Neural cell (in vitro differentiated cells): ENCODE data around the gene THOC2. TPM values are rescaled to one million over a fixed set of nuclear protein-coding genes. Genes with fewer than 3 reads are reported as not detected.
"Not testable (repeated sequence)": the region's sequence is repeated elsewhere in the genome, so short reads cannot be mapped to it uniquely, and the experiment has no call there.

Experiments used
- H2AFZ ChIP-seq: fragments of 200-600, 300-800 bp; sonication (generic), shearing (Covaris generic); 2 replicates; pipeline ENCODE4 v1.6.0; 2014; ENCODE audit warnings: low read depth, mild to moderate bottlenecking, antibody characterized with exemption, low read length, moderate library complexity
- H3F3A ChIP-seq: fragments of 200-600 bp; shearing (Covaris generic); 2 replicates; pipeline ENCODE4 v1.6.1; 2016; ENCODE audit warnings: mild to moderate bottlenecking, moderate library complexity, mixed read lengths, antibody characterized with exemption, low read length; ENCODE audit not compliant: insufficient read depth, poor library complexity, severe bottlenecking
- H3K27ac ChIP-seq: fragments of 200-600, 300-800 bp; sonication (generic), shearing (Covaris generic); 2 replicates; pipeline ENCODE4 v1.5.1; 2014; ENCODE audit warnings: mild to moderate bottlenecking, low read length, moderate library complexity
- H3K27me3 ChIP-seq: fragments of 300-800, 200-600 bp; sonication (generic), shearing (Covaris generic); 2 replicates; pipeline ENCODE4 v1.6.0; 2014; ENCODE audit warnings: mild to moderate bottlenecking, low read depth, low read length, moderate library complexity; ENCODE audit not compliant: insufficient read depth
- H3K36me3 ChIP-seq: fragments of 300-800, 200-600 bp; sonication (generic), shearing (Covaris generic); 2 replicates; pipeline ENCODE4 v1.5.1; 2014; ENCODE audit warnings: mild to moderate bottlenecking, antibody characterized with exemption, low read length, moderate library complexity; ENCODE audit not compliant: insufficient read depth
- H3K4me2 ChIP-seq: fragments of 300-800, 200-600 bp; sonication (generic), shearing (Covaris generic); 2 replicates; pipeline ENCODE4 v1.6.0; 2014; ENCODE audit warnings: mild to moderate bottlenecking, low read length
- H3K4me3 ChIP-seq: fragments of 300-800, 200-600 bp; sonication (generic), shearing (Covaris generic); 2 replicates; pipeline ENCODE4 v1.5.1; 2014; ENCODE audit warnings: mild to moderate bottlenecking, low read length, moderate library complexity
- H3K79me2 ChIP-seq: fragments of 200-600 bp; shearing (Covaris generic); replicated peaks from 2 replicates; pipeline ENCODE4 v1.6.0; 2014; ENCODE audit warnings: mild to moderate bottlenecking, low read length, moderate library complexity; ENCODE audit not compliant: insufficient read depth
- H3K9ac ChIP-seq: fragments of 300-800, 200-600 bp; sonication (generic), shearing (Covaris generic); 2 replicates; pipeline ENCODE4 v1.6.1; 2016; ENCODE audit warnings: mild to moderate bottlenecking, low read length, mixed read lengths
- H3K9me2 ChIP-seq: fragments of 200-600 bp; shearing (Covaris generic); 2 replicates; pipeline ENCODE4 v1.6.1; 2016; ENCODE audit warnings: mild to moderate bottlenecking, low read length, mixed read lengths; ENCODE audit not compliant: insufficient read depth
- H3K9me3 ChIP-seq: fragments of 200-600, 300-800 bp; sonication (generic), shearing (Covaris generic); 2 replicates; pipeline ENCODE4 v1.6.1; 2016; ENCODE audit warnings: mild to moderate bottlenecking, mixed run types, low read length, moderate library complexity, mixed read lengths
- H4K20me1 ChIP-seq: fragments of 200-600 bp; shearing (Covaris generic); 2 replicates; pipeline ENCODE4 v1.6.1; 2016; ENCODE audit warnings: mild to moderate bottlenecking, mixed run types; ENCODE audit not compliant: insufficient read depth
- EP300 ChIP-seq: fragments of 450-650 bp; conservative IDR thresholded peaks from 2 replicates; pipeline ENCODE4 v1.6.1; 2014; ENCODE audit warnings: antibody characterized with exemption, mild to moderate bottlenecking, moderate library complexity; ENCODE audit not compliant: poor library complexity, severe bottlenecking
- EZH2 ChIP-seq: fragments of 200-600, 300-800 bp; shearing (Covaris generic), sonication (generic); IDR thresholded peaks from 2 replicates; pipeline ENCODE4 v1.6.1; 2014; ENCODE audit warnings: antibody characterized with exemption, low read length, borderline replicate concordance, mild to moderate bottlenecking; ENCODE audit not compliant: insufficient read depth, poor library complexity, severe bottlenecking
- MXI1 ChIP-seq: fragments of 450-650 bp; conservative IDR thresholded peaks from 2 replicates; pipeline ENCODE4 v1.6.1; 2014; ENCODE audit warnings: antibody characterized with exemption, mild to moderate bottlenecking; ENCODE audit not compliant: poor library complexity, severe bottlenecking
- POLR2AphosphoS5 ChIP-seq: IDR thresholded peaks from 2 replicates; pipeline ENCODE4 v1.6.1; 2012
- RAD21 ChIP-seq: fragments of 450-650 bp; conservative IDR thresholded peaks from 2 replicates; pipeline ENCODE4 v1.6.1; 2014; ENCODE audit warnings: antibody characterized with exemption, mild to moderate bottlenecking, moderate library complexity
- SMC3 ChIP-seq: fragments of 450-650 bp; conservative IDR thresholded peaks from 2 replicates; pipeline ENCODE4 v1.6.1; 2014; ENCODE audit warnings: antibody characterized with exemption, mild to moderate bottlenecking, moderate library complexity; ENCODE audit not compliant: poor library complexity
- TAF1 ChIP-seq: IDR thresholded peaks from 2 replicates; pipeline ENCODE4 v1.6.1; 2012; ENCODE audit warnings: low read depth
- polyA plus RNA-seq: library from polyadenylated mRNA; depleted of rRNA; stranded (reverse); fragments of >200 nt; gene quantifications from 2 replicates; pipeline ENCODE4 v1.2.3, GENCODE V29; 2014
- TF ChIP-seq, protein P1 (sequence below): fragments of 450-650 bp; IDR thresholded peaks from 2 replicates; pipeline ENCODE4 v1.5.1; 2014; ENCODE audit warnings: antibody characterized with exemption, mild to moderate bottlenecking, moderate library complexity; ENCODE audit not compliant: poor library complexity, severe bottlenecking
- TF ChIP-seq, protein P2 (sequence below): IDR thresholded peaks from 2 replicates; pipeline ENCODE4 v1.6.1; 2012; ENCODE audit warnings: borderline replicate concordance

THOC2 gene
- polyA plus RNA-seq, 1 donor from 2014 or later, result 95.4 TPM

- no peak overlapping the region for H2AFZ ChIP-seq
- TF ChIP-seq MXI1 (no peak), EZH2 (no peak), RAD21 (no peak), TAF1 (no peak), SMC3 (no peak), EP300 (no peak), POLR2AphosphoS5 (no peak)
- TF ChIP-seq, protein P1, sequence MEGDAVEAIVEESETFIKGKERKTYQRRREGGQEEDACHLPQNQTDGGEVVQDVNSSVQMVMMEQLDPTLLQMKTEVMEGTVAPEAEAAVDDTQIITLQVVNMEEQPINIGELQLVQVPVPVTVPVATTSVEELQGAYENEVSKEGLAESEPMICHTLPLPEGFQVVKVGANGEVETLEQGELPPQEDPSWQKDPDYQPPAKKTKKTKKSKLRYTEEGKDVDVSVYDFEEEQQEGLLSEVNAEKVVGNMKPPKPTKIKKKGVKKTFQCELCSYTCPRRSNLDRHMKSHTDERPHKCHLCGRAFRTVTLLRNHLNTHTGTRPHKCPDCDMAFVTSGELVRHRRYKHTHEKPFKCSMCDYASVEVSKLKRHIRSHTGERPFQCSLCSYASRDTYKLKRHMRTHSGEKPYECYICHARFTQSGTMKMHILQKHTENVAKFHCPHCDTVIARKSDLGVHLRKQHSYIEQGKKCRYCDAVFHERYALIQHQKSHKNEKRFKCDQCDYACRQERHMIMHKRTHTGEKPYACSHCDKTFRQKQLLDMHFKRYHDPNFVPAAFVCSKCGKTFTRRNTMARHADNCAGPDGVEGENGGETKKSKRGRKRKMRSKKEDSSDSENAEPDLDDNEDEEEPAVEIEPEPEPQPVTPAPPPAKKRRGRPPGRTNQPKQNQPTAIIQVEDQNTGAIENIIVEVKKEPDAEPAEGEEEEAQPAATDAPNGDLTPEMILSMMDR, result no peak
- TF ChIP-seq, protein P2, sequence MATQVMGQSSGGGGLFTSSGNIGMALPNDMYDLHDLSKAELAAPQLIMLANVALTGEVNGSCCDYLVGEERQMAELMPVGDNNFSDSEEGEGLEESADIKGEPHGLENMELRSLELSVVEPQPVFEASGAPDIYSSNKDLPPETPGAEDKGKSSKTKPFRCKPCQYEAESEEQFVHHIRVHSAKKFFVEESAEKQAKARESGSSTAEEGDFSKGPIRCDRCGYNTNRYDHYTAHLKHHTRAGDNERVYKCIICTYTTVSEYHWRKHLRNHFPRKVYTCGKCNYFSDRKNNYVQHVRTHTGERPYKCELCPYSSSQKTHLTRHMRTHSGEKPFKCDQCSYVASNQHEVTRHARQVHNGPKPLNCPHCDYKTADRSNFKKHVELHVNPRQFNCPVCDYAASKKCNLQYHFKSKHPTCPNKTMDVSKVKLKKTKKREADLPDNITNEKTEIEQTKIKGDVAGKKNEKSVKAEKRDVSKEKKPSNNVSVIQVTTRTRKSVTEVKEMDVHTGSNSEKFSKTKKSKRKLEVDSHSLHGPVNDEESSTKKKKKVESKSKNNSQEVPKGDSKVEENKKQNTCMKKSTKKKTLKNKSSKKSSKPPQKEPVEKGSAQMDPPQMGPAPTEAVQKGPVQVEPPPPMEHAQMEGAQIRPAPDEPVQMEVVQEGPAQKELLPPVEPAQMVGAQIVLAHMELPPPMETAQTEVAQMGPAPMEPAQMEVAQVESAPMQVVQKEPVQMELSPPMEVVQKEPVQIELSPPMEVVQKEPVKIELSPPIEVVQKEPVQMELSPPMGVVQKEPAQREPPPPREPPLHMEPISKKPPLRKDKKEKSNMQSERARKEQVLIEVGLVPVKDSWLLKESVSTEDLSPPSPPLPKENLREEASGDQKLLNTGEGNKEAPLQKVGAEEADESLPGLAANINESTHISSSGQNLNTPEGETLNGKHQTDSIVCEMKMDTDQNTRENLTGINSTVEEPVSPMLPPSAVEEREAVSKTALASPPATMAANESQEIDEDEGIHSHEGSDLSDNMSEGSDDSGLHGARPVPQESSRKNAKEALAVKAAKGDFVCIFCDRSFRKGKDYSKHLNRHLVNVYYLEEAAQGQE, result no peak
- H3F3A ChIP-seq, result no peaks in the 10 kb centered on the region
- no peaks in the 10 kb centered on the region for H3K36me3 ChIP-seq
- H3K9me3 ChIP-seq, result no peaks in the 10 kb centered on the region
- H3K79me2 ChIP-seq, result peaks cover 12% of the 10 kb centered on the region
- no peak overlapping the region for H3K4me3 ChIP-seq
- H3K9ac ChIP-seq, result no peak overlapping the region
- H4K20me1 ChIP-seq, result no peaks in the 10 kb centered on the region
- no peak overlapping the region for H3K27ac ChIP-seq
- H3K27me3 ChIP-seq, result no peaks in the 10 kb centered on the region
- no peaks in the 10 kb centered on the region for H3K9me2 ChIP-seq
- H3K4me2 ChIP-seq, result no peak overlapping the region
These were observed 3.6 kb upstream of the THOC2 start for GRCh38 chrX:123736333-123736921.

GRCh38 chrX:123735137-123735536, 2.3 kb upstream of the THOC2 start:
- not testable (repeated sequence) for H3K4me2 ChIP-seq, H3K4me3 ChIP-seq, H3K9me2 ChIP-seq, H4K20me1 ChIP-seq, H3F3A ChIP-seq, H3K27ac ChIP-seq, H3K9ac ChIP-seq, H3K27me3 ChIP-seq, H3K36me3 ChIP-seq, H2AFZ ChIP-seq, H3K9me3 ChIP-seq
- H3K79me2 ChIP-seq, result peaks cover 18% of the 10 kb centered on the region

DNA sequence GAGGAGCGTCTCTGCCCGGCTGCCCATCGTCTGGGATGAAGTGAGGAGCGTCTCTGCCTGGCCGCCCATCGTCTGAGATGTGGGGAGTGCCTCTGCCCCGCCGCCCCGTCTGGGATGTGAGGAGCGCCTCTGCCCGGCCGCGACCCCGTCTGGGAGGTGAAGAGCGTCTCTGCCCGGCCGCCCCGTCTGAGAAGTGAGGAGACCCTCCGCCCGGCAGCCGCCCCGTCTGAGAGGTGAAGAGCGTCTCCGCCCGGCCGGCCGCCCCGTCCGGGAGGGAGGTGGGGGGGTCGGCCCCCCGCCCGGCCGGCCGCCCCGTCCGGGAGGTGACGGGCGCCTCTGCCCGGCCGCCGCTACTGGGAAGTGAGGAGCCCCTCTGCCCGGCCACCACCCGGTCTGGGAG, 1.2 kb upstream of the THOC2 start:
- not testable (repeated sequence) for H3K9me3 ChIP-seq, H3K27ac ChIP-seq, H3K9ac ChIP-seq, H4K20me1 ChIP-seq, H3K36me3 ChIP-seq, H3K27me3 ChIP-seq, H3F3A ChIP-seq, H2AFZ ChIP-seq, H3K4me3 ChIP-seq, H3K9me2 ChIP-seq, H3K4me2 ChIP-seq
- peaks cover 20% of the 10 kb centered on the region for H3K79me2 ChIP-seq
